Hematopoietic multipotent progenitor cell (in vitro differentiated cells): ENCODE data around the gene KCNH3. TPM values are rescaled to one million over a fixed set of nuclear protein-coding genes. Genes with fewer than 3 reads are reported as not detected.

Source experiments
- DNase-seq, 3 donors: peaks; one replicate each; pipeline ENCODE4 v3.0.0-alpha.2; 2011 to 2015; ENCODE audit warnings: low read depth in 2 of 3, low spot score in 2 of 3
- total RNA-seq: library from RNA; depleted of rRNA; stranded (reverse); fragments of >200 nt; gene quantifications from one replicate; pipeline ENCODE4 v1.2.3, GENCODE V29; 2012

KCNH3 gene
- total RNA-seq, 1 donor, result 2.2 TPM

DNA sequence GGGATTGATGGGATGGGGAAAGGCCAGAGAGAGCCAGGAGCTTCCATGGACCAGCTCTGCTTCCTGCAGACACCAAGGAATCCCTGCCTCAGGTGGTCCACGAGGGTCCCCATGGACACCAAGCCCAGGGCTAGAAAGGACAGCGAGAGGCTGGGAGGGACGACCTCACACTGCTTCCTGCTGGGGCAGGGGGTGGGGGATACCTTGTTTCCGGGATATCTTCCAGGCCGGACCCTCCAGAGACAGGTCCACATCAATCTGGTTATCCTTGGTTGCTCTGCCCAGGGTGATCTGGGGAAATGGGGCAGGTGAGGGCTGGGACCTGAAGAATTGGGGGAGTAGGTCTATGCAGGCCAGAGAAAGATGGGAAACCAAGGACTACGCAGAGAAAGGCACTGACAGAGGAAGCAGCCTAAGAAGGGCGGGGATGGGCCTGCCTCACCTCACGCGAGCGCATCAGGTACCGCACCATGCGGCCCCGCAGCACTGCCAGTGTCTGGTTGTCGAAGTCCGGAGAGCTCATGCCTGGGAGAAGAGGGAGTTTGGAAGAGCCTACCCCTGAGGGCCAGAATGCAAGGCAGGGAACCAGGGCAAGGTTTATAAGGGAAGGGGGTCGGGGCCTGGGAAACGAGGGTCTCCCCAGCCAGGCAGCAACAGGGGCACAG lies 20.3 kb downstream of the KCNH3 start:
- DNase-seq, result no peak

DNA sequence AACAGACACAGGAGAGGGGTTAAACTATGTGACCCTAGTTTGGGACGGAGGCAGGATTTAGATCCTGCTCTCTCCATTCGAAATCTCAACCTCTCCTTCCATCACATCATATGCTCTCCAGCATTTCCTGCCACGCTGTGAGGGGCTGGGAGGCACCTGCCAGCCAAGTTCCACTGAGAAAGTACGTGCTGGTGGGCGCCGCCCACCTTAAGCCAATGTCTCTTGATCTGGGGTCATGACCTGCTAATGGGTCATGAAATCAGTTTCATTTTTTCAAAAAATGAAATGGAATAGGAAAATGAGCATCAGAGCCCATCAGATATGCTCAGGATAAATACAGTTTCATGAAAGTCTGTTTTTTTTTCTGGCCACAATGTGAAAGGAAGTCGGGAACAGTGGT lies 21.9 kb downstream of the KCNH3 start:
- no peak for DNase-seq

DNA sequence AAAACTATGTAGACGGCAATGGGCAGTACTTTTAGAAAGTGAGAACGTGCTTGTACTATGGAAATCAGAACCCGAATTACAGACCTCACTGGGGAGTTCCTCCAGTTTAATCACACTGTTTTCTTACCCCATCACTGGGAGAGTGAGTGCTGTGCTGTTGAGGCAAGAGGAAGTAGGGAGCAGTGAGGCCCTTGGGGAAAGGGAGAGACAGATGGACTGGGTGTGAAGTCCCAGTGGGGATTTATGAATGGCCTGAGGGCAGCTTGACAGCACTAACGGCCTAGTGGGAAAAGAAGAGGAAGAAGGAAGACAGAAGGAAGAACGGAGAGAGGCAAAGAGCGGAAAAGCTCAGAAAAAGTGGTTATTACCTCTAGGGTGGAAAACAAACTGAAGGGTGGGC lies 23.4 kb downstream of the KCNH3 start:
- DNase-seq, result no peak

DNA sequence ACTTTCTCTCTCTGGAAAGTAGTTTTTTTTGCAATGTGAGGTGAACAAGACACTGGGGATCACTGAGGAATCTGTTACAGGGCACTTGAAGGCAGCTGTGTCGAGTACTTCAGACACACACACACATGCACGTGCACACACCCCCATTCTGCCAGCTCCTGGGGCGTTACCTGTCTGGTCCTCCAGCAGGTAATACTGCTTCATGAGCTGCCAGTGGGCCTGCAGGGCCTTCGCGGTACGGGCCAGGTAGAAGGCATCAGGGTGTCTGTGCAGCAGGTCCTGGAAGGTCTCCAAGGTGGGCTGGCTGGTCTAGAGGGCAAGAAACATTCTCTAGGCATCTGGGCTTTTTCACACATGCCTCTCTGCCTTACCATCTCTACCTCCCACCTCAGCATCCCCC lies 24.0 kb downstream of the KCNH3 start:
- DNase-seq, result no peak

DNA sequence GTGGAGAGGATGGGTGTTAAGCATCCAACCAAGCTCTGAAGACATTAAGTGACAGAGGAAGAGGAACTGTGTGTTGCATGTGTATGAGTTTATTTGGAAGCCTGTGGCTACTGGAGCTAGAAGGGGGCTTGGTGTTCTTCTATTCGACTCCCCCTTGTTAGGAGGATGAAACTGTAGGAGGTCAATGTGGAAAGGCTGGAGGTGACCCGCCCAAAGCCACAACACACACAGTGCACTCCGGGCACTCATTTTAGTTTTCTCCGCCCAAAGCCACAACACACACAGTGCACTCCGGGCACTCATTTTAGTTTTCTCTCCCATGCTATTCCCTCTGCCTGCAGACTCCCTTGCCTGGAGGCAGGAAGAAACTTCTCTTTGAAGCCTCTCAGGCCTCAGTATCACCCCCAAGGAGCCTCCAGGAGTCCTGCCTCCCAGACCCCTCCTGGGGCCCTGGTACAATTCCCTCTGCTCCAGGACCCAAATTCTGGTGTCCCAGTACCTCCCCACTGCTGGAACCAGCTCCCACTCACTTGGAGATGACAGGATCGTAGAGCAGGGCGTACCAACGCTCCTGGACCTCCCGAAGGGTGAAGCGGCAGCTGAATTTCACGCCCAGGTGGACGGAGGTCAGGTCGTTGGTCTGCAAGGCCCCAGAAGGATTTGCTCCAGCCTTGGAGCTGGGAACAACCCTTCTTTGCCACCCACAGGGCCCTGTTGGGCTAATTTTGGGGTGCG lies 25.3 kb downstream of the KCNH3 start:
- no peak for DNase-seq

DNA sequence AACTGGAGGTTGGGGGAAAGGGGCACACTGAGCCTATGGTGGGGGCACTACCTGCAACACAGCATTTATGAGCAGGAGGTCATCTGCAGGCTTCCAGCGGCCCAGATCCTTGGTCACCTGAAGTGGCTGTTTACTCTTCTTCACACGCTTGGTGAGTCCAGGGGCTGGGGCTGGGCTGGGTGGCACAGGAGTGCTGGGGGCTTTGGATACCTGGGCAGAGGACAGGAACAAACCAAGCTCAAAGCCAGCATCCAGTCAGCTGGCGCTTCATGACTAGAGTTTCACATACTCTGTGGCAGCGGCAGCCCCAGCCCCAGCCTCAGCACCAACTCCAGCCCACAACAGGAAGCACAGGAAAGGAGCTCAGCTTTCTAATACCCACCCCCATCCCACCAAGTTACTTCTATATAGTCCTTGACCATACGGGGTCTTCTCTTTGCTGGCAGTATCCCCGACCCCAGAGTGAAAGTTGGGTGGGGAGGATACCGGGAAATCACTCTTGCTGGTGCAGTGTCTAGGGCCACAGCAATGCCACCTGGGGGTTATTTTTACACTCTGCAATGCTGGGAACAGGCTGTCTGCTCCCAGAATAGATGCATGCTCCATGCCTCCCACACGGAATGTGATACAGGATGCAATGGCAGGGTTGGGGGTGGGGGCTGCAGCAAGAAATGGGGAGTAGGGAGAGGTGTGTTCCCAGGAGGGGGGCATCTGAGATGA lies 26.0 kb downstream of the KCNH3 start:
- DNase-seq, result no peak

DNA sequence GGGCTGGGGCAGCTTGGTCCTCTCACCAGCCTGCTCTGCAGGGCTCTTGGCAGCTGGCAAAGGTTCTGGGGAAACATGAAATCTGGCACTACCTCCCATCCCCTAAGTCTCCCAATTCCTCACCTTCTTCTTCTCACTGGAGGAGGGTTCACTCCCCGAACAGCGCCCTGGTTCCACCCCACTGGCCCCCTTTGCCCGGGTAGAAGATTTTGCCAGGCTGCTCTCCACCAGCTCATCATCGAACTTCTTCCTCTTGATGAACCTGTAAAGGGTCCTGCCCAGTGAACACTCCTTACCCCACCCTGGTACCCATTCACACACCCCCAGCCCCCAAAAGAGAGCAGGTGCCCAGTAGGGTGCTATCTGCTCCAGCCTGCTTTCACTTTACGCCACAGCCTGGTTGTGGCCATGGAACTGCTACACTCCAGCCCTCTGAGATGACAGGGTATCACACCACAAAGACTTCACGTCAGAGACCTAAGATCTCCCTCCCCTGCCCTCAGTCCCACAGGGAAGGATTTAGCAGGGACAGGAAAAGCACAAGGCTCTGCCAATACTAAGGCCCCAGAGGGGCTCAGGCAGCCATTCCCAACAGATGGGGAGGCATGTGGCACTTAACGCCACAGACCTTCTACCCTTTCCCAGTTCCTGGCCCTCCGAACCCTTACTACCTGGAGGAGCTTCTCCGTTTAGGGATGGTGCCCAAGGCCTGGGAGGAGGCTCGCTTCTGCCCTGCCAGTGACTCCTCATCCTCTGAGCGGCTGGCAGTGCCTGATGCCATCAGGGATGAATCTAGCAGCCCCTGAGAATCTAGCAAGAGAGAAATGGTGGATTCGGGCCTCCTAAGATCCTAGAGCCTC lies 26.8 kb downstream of the KCNH3 start:
- no peak for DNase-seq

DNA sequence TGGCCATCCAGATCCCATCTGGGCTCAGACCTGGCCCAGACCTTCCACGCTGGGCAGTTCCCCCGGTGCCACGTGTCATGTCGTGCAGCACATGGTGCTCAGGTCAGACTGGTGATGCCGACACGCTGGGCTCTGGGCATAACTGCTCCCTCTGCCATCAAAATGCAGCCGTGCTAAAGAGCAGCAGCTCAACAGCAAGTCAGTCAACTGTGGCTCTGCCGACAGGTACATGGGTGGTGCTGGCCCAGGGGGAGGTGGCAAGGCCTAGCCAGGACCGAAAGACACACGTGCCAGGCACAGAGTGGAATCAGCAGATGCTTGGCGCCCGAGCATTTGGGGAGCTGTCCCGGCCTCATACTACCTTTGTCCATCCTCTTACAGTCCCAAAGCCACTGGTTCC lies 27.5 kb downstream of the KCNH3 start:
- no peak for DNase-seq

DNA sequence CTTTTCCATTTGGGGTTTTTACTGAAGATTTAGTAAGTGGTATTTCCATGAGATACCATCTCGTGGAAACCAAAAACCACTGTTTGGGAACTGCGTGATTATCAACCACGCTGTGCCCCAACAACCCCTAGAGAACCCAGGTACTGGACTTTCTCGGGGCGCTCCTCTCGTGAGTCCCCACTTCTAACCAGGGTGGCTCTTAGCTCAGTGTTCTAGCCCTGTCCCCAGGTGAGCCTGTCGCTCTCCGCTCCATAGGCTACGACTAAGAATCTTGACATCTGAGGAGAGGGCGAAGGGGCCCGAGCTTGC lies 28.4 kb downstream of the KCNH3 start:
- DNase-seq, result no peak

DNA sequence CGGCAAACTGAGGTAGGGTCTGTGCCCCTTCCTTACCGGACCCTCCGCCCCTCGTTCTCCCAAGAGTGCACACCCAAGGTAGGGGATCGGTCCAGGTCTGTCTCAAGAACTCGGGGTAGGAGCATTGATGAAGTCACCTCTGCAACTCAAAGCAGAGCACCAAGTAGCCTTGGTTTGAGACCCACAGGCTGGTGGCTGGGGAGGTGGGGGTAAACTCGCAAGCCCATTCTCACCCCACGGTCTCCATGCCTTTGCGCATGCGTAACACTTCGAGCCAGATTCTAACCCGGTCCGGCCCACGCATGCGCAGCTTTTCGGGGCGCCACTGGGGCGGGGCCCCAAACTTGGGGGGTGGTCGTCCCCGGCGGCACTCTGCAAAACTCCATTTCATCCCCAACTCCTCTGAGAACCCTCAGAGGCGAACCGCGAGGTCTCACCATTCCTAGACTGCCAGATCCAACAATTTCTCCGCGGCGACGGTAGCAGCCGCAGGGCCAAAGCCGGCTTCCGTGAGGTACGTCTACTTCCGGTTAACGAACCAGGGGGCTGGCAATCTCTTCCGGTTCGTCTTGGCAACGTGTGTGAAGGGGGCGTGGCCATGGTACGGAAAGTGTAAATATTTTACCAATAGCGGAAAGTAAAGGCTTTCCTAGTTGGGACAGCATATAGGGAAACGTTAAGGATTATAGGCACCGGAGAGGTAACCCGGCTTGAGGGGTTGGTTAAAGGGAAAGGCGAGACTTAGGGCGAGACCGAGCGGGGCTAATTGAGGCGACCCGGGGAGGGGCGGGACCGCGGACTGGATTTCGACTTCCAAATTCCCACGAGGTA lies 29.0 kb downstream of the KCNH3 start, which contains the start of gene MCRS1:
Gene MCRS1, minus strand, starts transcription at position 532 of the 831 bp plus-strand sequence. CDS start 1,411 bp downstream, outside the sequence.
- peak; percentile 89 to 96 (median 91) for DNase-seq

DNA sequence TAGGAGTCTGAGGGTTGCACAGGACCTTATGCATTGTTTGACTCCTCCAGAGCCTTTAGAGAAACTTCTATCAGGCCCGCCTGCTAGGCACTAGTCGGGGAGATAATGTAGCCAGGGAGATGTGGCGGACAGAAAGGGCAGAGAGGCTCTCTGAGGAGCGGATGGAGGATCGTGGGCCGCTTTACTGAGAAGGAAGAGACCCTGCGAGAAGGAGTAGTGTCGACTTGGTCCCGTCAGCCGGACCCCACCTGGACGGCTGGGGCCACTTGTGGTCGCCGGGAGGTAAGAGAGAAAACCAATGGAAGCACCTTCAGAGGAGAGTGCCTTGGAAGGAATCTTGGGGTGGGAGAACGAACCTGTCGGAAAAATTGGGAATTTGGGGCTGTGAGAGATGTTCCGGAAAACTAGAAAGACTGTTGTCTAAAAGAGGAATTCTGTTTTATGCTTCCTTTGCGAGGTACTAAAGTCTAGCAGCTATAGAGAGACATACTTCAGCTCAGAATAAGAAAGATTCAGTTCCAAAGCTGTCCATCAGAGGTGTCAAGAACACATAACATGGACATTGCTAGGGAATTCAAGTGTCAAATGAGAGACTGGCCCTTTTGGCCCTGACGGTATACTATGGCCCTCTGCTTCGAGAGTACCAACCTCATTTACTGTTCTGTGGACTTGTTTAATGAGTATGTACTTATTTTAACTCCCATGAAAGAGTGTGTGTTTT lies 29.8 kb downstream of the KCNH3 start:
- peak in 1 of 3 donors; percentile 33 for DNase-seq

DNA sequence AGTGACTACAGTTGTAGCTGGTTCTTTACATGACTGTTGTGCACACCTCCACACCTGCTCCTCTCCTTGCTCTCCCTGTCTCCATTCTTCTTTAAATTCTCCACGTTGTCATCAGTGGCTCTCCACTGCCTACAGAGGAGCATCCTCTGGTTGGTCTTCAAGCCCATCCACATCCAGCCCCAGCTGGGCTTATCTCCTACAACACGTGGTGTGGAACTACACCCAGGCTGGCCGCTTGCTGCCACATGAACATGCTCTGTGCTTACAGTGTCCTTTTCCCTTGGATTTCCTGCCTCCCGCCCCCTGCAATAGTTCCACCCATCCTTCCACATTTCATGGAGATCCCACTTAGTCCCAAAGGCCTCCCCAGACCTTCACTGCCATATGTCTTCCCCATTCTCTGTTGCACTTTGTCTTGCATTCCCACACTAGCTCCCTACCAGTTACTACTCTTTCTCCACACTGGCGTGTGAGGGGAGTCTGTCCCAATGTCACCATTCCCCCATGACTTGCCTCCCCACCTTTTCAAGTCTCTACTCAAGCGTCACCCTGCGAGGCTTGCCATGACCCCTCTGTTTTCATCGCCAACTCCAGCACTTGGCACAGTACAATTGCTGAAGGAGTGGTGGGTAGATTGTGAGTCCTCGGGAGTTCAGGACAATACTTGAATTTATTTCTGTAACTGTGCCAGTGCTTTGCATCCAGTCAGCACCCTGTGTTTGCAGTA lies 38.9 kb downstream of the KCNH3 start:
- DNase-seq, result no peak

DNA sequence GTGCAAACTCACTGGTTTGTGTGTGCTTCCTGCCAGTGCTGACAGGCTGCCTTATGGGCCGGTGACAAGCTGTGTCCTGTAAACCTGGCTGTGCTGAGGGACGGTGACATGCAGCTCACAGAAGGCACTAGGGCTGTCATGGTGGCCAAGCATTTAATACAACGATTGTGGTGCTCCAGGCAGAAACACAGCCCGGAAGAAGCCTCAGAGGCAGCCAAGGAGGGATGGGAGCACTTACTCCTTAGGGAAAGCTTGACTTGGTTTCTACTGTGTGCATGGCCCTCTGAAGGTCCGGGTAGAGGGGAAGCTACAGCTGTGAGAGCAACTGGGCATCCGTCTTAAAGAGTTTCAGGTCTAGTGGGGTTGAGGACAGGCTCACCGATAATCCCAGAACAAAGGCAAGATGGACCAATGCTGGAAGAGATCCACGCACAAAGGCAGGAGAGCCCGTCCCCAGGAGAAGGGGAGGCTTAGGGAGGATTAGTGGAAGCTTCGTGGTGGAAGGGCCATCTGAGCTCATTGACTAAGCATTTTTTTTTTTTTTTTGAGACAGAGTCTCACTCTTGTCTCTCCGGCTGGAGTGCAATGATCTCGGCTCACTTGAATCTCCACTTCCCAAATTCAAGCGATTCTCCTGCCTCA lies 39.8 kb downstream of the KCNH3 start:
- no peak for DNase-seq

DNA sequence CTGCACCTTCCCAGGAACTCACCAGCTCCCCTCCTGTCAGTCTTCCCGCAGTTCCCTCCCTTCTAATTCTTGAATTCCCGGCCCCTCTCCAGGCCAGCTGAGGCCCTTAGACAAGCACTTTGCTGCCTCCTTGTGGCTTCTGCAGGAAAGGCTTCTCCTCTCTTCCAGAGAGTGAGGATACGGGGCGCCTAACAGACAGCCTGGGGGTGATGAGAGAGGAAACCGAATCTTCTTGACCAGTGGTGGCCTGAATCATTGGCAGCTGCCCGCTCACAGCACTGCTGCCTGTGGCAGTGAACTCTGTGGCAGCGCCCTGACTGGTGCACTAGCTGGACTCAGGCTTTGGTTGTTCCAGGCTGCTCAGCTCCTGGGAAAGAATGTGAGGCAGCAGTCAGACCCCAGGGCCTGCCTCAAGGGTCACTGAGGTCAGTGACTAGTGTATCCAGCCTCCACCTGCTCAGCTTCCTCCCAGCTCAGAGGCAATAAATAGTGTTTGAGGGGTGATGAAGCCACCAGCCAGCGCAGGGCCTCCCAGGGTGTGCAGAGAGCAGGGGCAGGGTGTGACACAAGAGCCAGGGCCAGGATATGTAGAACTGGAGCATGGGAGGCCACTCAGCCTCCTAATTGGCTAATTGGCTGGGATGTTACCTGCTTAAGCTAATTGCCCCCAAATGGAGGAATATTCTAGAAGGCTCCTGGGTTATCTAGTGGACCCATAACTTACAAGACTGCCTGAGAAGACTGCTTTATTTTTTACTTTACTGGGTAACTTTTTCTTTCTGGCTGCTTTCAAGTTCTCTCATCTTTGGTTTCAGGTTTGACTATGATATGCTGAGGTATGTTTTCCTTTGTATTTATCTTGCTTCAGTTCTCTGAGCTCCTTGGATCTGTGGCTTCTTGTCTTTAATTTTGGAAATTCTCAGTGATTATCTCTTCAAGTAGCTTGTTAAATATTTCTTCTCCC lies 42.0 kb downstream of the KCNH3 start:
- peak; percentile 5 to 70 (median 40) for DNase-seq

DNA sequence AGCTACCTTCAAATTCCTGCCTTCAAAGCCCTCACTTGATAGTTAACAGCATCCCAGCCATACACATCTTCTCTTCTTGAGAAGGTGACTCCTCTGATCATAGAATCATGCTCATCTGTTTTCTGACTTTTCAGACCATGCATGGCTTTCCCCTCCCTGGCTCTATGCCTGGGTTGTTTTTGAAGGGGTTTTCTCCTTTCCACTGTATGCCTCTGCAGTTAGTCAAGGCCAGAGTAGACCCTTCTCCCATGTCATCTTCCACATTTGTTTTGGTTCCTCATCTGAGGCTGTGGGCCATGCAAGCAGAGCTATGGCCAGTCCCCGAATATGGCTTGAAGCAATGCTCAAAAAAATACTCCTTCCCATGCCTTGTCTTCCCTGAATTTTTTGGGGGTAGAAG lies 43.4 kb downstream of the KCNH3 start:
- no peak for DNase-seq

DNA sequence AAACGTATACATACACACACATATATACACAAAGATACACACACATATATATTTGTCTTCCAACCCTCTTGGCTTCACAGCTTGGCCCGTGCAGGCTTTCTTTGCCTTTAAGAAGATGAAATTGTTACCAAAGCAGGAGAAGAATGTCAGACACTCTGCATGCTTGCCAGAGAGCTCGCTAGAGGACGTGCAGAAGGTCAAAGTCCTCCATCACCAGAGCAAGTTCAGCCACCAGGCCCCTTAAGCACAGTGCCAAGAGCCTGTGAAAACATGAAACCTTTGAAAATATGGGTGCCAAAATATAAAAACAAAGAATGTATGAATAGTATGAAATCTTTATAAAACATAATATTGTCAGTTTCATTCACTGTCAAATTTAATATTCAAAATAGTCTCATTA lies 44.0 kb downstream of the KCNH3 start:
- no peak for DNase-seq
